Breast epithelium (tissue), 4 donors: ENCODE measurements around the gene HECTD4. TPM values are rescaled to one million over a fixed set of nuclear protein-coding genes. Genes with fewer than 3 reads are reported as not detected.
A peak's percentile ranks its signal among the peaks of the same experiment; 100 is the strongest.

ENCODE experiments used
- DNase-seq, 2 donors: peaks; one replicate each; pipeline ENCODE4 v3.0.0-alpha.2; 2019; ENCODE audit warnings: low spot score in 2 of 2
- H3K27ac ChIP-seq, 2 donors: fragments of 200-600 bp; sonication (generic) in 1 of 2; one replicate each; pipeline ENCODE4 v1.5.1; 2016 to 2019; ENCODE audit warnings: mild to moderate bottlenecking in 1 of 2
- H3K27me3 ChIP-seq, 2 donors: fragments of 200-600 bp; sonication (generic) in 1 of 2; one replicate each; pipeline versions ENCODE4 v1.5.1 to v1.6.0; 2017 to 2019; ENCODE audit warnings: control low read depth in 1 of 2, mild to moderate bottlenecking in 1 of 2
- H3K36me3 ChIP-seq: fragments of 200-600 bp; one replicate; pipeline ENCODE4 v1.5.1; 2019
- H3K4me1 ChIP-seq, 2 donors: fragments of 200-600 bp; sonication (generic); one replicate each; pipeline ENCODE4 v1.5.1; 2016 to 2019; ENCODE audit warnings: control low read depth in 1 of 2
- H3K4me3 ChIP-seq, 3 donors: fragments of 200-600 bp; sonication (generic); 1 replicate in 2 of 3; 2 replicates in 1 of 3; pipeline ENCODE4 v1.5.1; 2016 to 2019; ENCODE audit warnings: mild to moderate bottlenecking in 3 of 3, moderate library complexity in 2 of 3
- H3K9me3 ChIP-seq, 2 donors: fragments of 200-600 bp; sonication (generic) in 1 of 2; one replicate each; pipeline ENCODE4 v1.5.1; 2016 to 2019; ENCODE audit warnings: control low read depth in 1 of 2
- POLR2A ChIP-seq: fragments of 450-650 bp; IDR thresholded peaks from one replicate; pipeline ENCODE4 v1.6.1; 2016; ENCODE audit warnings: antibody characterized with exemption, mild to moderate bottlenecking, moderate library complexity
- POLR2AphosphoS5 ChIP-seq, 3 donors: sonication (generic); formaldehyde crosslinking; IDR thresholded peaks; one replicate each; pipeline ENCODE4 v1.6.1; 2017; ENCODE audit warnings: antibody characterized with exemption in 3 of 3
- intact Hi-C: fragments of 100-400 bp; cut with DNase I; formaldehyde crosslinking; loops from one replicate; pipeline ENCODE4 v1.15.1; 2023; ENCODE audit warnings: low total_unique reads
- total RNA-seq, 3 donors: library from RNA; depleted of rRNA; stranded (reverse); fragments of >200 nt; gene quantifications; one replicate each; pipeline ENCODE4 v1.1.0, GENCODE V29; 2016
- TF ChIP-seq, protein P1 (sequence below), 3 donors: fragments of 450-650 bp; IDR thresholded peaks; one replicate each; pipeline ENCODE4 v1.5.1; 2016 to 2017; ENCODE audit warnings: antibody characterized with exemption in 3 of 3, mild to moderate bottlenecking in 3 of 3, moderate library complexity in 3 of 3

Gene HECTD4
- total RNA-seq, 3 donors from 2014 or later = 37.6 to 57.4 (median 49.5) TPM

DNA sequence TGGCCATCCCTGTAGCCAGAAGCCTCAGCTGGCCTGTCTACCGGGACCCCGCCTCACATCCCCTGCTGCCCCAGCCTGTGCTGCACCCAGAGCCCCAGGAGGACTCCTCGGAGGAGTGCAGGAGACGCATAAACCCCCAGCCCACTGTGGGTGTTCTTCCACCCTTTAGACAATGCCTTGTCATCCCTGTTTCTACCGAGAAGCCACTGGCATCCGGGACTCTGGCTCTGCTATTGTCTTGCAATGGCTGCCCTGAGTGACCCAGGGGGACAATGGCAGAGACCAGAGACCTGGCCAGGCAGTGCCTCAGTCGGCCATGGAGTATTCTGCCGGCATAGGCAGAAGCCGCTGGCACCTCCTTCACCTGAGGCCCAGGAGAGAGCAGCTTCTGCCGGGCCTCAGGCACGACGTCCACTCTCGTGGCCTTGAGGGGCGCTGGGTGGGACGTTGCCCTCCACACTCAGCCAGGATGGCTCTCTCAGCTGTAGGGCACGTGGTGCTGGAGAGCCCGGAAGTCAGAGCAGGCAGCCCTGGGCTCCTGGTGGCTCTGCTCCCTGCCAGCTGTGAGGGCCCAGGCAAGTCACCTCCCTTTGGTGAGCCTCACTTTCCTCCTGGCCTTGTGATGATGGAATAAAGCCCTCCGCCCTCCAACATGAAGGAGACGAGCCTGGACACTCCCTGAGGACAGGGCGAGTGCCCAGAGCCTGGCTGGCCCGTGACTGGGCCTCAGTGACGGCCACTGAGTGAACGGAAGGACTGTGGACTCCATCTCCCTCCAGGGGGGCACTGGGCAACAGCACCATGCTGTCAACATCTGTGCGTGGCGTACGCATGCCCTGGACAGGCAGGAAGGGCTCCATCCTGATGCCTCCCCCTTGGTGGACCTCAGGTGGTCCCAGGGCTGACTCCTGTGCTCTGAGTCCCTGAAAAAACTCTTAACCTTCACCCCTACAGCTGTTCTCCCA is 215.9 kb downstream of the HECTD4 start:
- Histone ChIP-seq H3K9me3 (no peaks in the 10 kb centered on the region), H3K36me3 (peaks cover 8% of the 10 kb centered on the region), H3K4me3 (no peak overlapping the region), H3K4me1 (no peaks in the 10 kb centered on the region), H3K27ac (no peak overlapping the region), H3K27me3 (no peaks in the 10 kb centered on the region)
- DNase-seq = peak in 1 of 2 donors; percentile 10
- TF ChIP-seq POLR2AphosphoS5 (IDR thresholded peaks at IDR 0.05) (no peak), POLR2A (no peak)
- TF ChIP-seq, protein P1, sequence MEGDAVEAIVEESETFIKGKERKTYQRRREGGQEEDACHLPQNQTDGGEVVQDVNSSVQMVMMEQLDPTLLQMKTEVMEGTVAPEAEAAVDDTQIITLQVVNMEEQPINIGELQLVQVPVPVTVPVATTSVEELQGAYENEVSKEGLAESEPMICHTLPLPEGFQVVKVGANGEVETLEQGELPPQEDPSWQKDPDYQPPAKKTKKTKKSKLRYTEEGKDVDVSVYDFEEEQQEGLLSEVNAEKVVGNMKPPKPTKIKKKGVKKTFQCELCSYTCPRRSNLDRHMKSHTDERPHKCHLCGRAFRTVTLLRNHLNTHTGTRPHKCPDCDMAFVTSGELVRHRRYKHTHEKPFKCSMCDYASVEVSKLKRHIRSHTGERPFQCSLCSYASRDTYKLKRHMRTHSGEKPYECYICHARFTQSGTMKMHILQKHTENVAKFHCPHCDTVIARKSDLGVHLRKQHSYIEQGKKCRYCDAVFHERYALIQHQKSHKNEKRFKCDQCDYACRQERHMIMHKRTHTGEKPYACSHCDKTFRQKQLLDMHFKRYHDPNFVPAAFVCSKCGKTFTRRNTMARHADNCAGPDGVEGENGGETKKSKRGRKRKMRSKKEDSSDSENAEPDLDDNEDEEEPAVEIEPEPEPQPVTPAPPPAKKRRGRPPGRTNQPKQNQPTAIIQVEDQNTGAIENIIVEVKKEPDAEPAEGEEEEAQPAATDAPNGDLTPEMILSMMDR (IDR thresholded peaks at IDR 0.05) = no peak
- intact Hi-C loops = no loop called here

DNA sequence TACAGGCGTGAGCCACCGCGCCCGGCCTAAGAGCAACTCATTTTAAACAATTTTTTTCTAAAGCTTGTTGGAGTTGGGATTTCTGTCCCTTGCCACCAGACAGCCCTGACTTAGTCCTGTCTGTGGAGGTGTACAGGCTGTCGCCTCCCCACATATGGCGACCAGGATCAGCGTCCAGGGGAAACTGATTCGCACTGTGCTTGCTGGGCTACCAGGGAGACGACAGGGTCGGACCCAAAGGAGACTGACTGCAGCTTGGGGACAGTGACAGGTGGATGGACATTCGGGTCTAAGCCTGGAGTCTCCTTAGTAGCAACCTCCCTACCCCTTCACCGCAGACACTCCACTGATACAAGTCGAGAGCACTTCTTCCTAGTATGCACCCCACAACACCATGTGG is 216.6 kb downstream of the HECTD4 start:
- no peaks in the 10 kb centered on the region for H3K4me1 ChIP-seq
- no peak overlapping the region for H3K4me3 ChIP-seq
- no peak overlapping the region for H3K27ac ChIP-seq
- H3K36me3 ChIP-seq = peaks cover 8% of the 10 kb centered on the region
- TF ChIP-seq, protein P1 (IDR thresholded peaks at IDR 0.05) = no peak
- TF ChIP-seq POLR2A (no peak), POLR2AphosphoS5 (IDR thresholded peaks at IDR 0.05) (no peak)
- intact Hi-C loops = no loop called here
- H3K9me3 ChIP-seq = no peaks in the 10 kb centered on the region
- no peaks in the 10 kb centered on the region for H3K27me3 ChIP-seq
- peak in 1 of 2 donors; percentile 14 for DNase-seq

DNA sequence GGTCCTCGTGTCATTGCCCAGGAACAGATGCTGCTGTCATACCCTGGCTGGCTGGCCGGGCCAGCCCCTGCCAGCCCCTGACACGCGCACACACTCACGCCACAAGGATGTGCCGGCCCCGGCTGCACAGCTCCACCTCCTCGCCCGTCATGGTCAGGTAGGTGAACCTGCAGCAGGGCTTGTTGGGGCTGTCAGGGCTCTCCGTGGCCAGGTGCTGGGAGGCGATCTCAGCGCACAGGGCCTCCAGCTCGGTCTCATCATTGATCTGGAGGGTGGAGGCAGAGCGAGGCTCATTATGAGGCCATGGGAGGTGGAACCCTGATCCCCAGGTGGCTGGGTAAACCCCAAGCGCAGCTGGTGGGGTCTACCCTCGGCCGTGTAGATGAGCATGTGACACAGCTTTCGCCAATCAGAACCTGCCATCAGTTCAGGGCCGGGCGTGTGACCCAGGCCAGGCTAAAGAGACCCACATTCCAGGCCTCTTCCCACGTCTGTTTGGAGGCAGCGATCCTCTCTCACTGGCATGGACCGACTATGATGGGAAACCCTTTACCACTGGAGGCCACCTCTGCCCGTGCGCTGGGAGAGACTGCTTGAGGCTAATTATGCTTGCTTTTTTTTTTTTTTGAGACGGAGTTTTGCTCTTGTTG is 218.1 kb downstream of the HECTD4 start:
- H3K4me3 ChIP-seq = no peak overlapping the region
- no peak overlapping the region for H3K27ac ChIP-seq
- TF ChIP-seq POLR2AphosphoS5 (IDR thresholded peaks at IDR 0.05) = no peak
- TF ChIP-seq, protein P1 (IDR thresholded peaks at IDR 0.05) = no peak
- TF ChIP-seq POLR2A = no peak
- H3K9me3 ChIP-seq = no peaks in the 10 kb centered on the region
- DNase-seq = peak in 1 of 2 donors; percentile 22
- H3K27me3 ChIP-seq = no peaks in the 10 kb centered on the region
- H3K36me3 ChIP-seq = peaks cover 8% of the 10 kb centered on the region
- intact Hi-C loops = no loop called here
- no peaks in the 10 kb centered on the region for H3K4me1 ChIP-seq

DNA sequence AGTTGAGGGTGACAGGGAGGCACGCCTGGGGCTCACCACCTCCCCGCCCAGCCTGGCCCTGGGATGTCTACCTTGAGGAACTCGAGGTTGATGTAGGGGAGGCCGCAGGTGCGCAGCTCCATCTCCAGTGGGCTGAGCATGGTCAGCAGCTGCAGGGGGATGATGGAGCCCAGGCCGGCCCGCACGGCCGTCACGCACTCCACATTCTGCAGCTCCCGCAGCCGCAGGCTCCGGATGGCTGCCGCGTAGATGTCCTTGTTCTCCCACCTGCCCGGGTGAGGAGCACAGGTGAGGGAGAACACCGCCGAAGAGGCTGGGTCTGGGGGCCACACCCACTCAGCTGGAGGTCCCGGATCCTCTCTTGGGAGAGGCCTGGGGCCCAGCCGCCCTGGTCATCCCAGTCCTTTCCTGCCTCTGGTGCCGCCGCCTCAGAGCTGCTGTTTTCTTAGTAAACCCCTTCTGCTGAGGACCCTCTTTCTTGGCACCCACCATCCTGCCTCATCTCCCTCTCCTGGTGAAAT is 218.7 kb downstream of the HECTD4 start:
- Histone ChIP-seq H3K27me3 (no peaks in the 10 kb centered on the region), H3K9me3 (peaks cover 0 to 4% of the 10 kb centered on the region in 2 donors), H3K27ac (no peak overlapping the region), H3K4me1 (no peaks in the 10 kb centered on the region), H3K4me3 (no peak overlapping the region), H3K36me3 (peaks cover 8% of the 10 kb centered on the region)
- intact Hi-C loops = no loop called here
- TF ChIP-seq, protein P1 (IDR thresholded peaks at IDR 0.05) = no peak
- TF ChIP-seq POLR2A = no peak
- TF ChIP-seq POLR2AphosphoS5 (IDR thresholded peaks at IDR 0.05) = no peak
- peak in 1 of 2 donors; percentile 37 for DNase-seq
